Endothelial cell of umbilical vein (primary cell): Measurements from ENCODE around the gene GNAL. TPM values are rescaled to one million over a fixed set of nuclear protein-coding genes. Genes with fewer than 3 reads are reported as not detected.

ENCODE experiments used
- BruUV-seq: library from RNA; stranded (reverse); fragments of 400-500 nt; replicated peaks from 2 replicates; lab custom pipeline; 2021; lab: Mats Ljungman, UMichigan
- CTCF ChIA-PET: fragments of 300-600, 350-600 bp; sonication (Branson Sonifier 250); formaldehyde crosslinking; loops from one replicate; lab custom pipeline; 2021; ENCODE audit warnings: antibody characterized with exemption, inconsistent platforms; lab: Charles Lee
- POLR2A ChIA-PET: fragments of 300-600, 350-600 bp; sonication (Branson Sonifier 250); formaldehyde crosslinking; loops from one replicate; lab custom pipeline; 2021; ENCODE audit warnings: antibody characterized with exemption, inconsistent platforms; lab: Charles Lee
- DNase-seq: peaks from one replicate; pipeline ENCODE4 v3.0.0-alpha.2; 2011; ENCODE audit warnings: low read depth, low spot score
- FAIRE-seq: peaks from 2 replicates; lab custom pipeline; 2011; peaks lifted over from hg19 to GRCh38; lab: Jason Lieb, UNC
- H2AFZ ChIP-seq: 2 replicates; pipeline ENCODE4 v1.6.0; 2012; ENCODE audit warnings: low read depth, low read length, control low read depth, inconsistent platforms
- H3K27ac ChIP-seq: 2 replicates; pipeline ENCODE4 v1.5.1; 2011; ENCODE audit warnings: low read depth, mild to moderate bottlenecking, control low read depth, low read length, moderate library complexity; ENCODE audit not compliant: insufficient read depth
- H3K27me3 ChIP-seq, 2 experiments: 2 replicates each; pipeline versions ENCODE4 v1.6.0 to v1.6.1; 2011; ENCODE audit warnings: low read length in 2 of 2, mixed read lengths in 1 of 2; ENCODE audit not compliant: control insufficient read depth in 2 of 2, insufficient read depth in 2 of 2
- H3K36me3 ChIP-seq, 2 experiments: 2 replicates in 1 of 2; 3 replicates in 1 of 2; pipeline ENCODE4 v1.5.1; 2011; ENCODE audit warnings: low read length in 2 of 2, mild to moderate bottlenecking in 1 of 2, moderate library complexity in 1 of 2; ENCODE audit not compliant: control insufficient read depth in 2 of 2, insufficient read depth in 2 of 2; ENCODE audit errors: extremely low read depth in 1 of 2
- H3K4me1 ChIP-seq: 3 replicates; pipeline ENCODE4 v1.5.1; 2011; ENCODE audit warnings: mild to moderate bottlenecking, low read length; ENCODE audit not compliant: control insufficient read depth, insufficient read depth; ENCODE audit errors: extremely low read depth
- H3K4me2 ChIP-seq: 2 replicates; pipeline ENCODE4 v1.6.1; 2011; ENCODE audit warnings: low read length, control low read depth, mixed read lengths; ENCODE audit not compliant: insufficient read depth
- H3K4me3 ChIP-seq, 3 experiments: fragments of 200-600 bp in 1 of 3; sonication (generic), shearing (Covaris generic) in 1 of 3; replicated peaks in 1 of 3; 2 replicates each; pipeline ENCODE4 v1.5.1; 2011 to 2016; ENCODE audit warnings: control low read depth in 3 of 3, low read length in 3 of 3, mild to moderate bottlenecking in 2 of 3, inconsistent platforms in 1 of 3, low read depth in 1 of 3, moderate library complexity in 1 of 3; ENCODE audit not compliant: insufficient read depth in 1 of 3
- H3K79me2 ChIP-seq: 2 replicates; pipeline ENCODE4 v1.6.0; 2012; ENCODE audit warnings: low read length, inconsistent platforms; ENCODE audit not compliant: control insufficient read depth, insufficient read depth
- H3K9ac ChIP-seq: replicated peaks from 2 replicates; pipeline ENCODE3; 2011; ENCODE audit warnings: low read length, control low read depth; ENCODE audit not compliant: insufficient read depth; ENCODE audit errors: extremely low read depth
- H3K9me1 ChIP-seq: replicated peaks from 3 replicates; pipeline ENCODE4 v1.6.0; 2011; ENCODE audit warnings: mild to moderate bottlenecking, low read length; ENCODE audit not compliant: control insufficient read depth, insufficient read depth; ENCODE audit errors: extremely low read depth
- H3K9me3 ChIP-seq: replicated peaks from 2 replicates; pipeline ENCODE4 v1.5.1; 2012; ENCODE audit warnings: low read length, inconsistent platforms; ENCODE audit not compliant: control insufficient read depth, insufficient read depth
- H4K20me1 ChIP-seq: replicated peaks from 2 replicates; pipeline ENCODE3; 2011; ENCODE audit warnings: mild to moderate bottlenecking, low read length; ENCODE audit not compliant: control insufficient read depth, insufficient read depth; ENCODE audit errors: extremely low read depth
- CTCF ChIP-seq, 2 donors: IDR thresholded peaks; 1 replicate in 1 of 2; 2 replicates in 1 of 2; pipeline ENCODE4 v1.5.1; 2011; ENCODE audit warnings: low read length in 2 of 2, mild to moderate bottlenecking in 2 of 2, moderate library complexity in 2 of 2, control low read depth in 1 of 2, inconsistent platforms in 1 of 2, low read depth in 1 of 2; ENCODE audit not compliant: insufficient read depth in 1 of 2; ENCODE audit errors: extremely low read depth in 1 of 2
- EZH2 ChIP-seq: IDR thresholded peaks from 2 replicates; pipeline ENCODE4 v1.6.1; 2012; ENCODE audit warnings: borderline replicate concordance, low read depth, mild to moderate bottlenecking, moderate library complexity, low read length, inconsistent platforms; ENCODE audit not compliant: severe bottlenecking
- FOS ChIP-seq: IDR thresholded peaks from 2 replicates; pipeline ENCODE4 v1.6.1; 2011; ENCODE audit warnings: mild to moderate bottlenecking, low read length, moderate library complexity, borderline replicate concordance; ENCODE audit not compliant: insufficient read depth
- GATA2 ChIP-seq: IDR thresholded peaks from 2 replicates; pipeline ENCODE4 v1.7.0; 2011; ENCODE audit warnings: low read depth, mild to moderate bottlenecking, moderate library complexity, mixed read lengths, low read length; ENCODE audit not compliant: insufficient read length, insufficient read depth
- JUN ChIP-seq: IDR thresholded peaks from 2 replicates; pipeline ENCODE4 v1.6.1; 2011; ENCODE audit warnings: borderline replicate concordance, low read depth; ENCODE audit not compliant: insufficient read length, insufficient read depth
- MAX ChIP-seq: IDR thresholded peaks from 2 replicates; pipeline ENCODE4 v1.6.1; 2011; ENCODE audit not compliant: insufficient read depth, insufficient read length
- MYC ChIP-seq: IDR thresholded peaks from one replicate; pipeline ENCODE4 v1.6.1; 2011; ENCODE audit warnings: mild to moderate bottlenecking, low read depth, low read length
- POLR2A ChIP-seq: IDR thresholded peaks from 2 replicates; pipeline ENCODE4 v1.6.1; 2012; ENCODE audit warnings: low read depth, mild to moderate bottlenecking, control low read depth, low read length
- dilution Hi-C: fragments of 300-500 bp; cut with MboI; formaldehyde crosslinking; loops from one replicate; pipeline ENCODE4 v1.15.0; 2019; ENCODE audit warnings: low sequenced_read_pairs; ENCODE audit not compliant: extremely low pct_ligation_motif_present
- intact Hi-C: fragments of 100-400 bp; cut with micrococcal nuclease; formaldehyde crosslinking; loops from one replicate; pipeline ENCODE4 v1.10.0; 2022
- polyA plus RNA-seq, 4 experiments: library from polyadenylated mRNA; depleted of rRNA in 3 of 4; stranded (reverse) in 3 of 4; unstranded in 1 of 4; fragments of >200 nt; gene quantifications; 2 replicates each; pipeline versions ENCODE4 v1.2.1 to v1.2.3, GENCODE V29; 2011 to 2012; ENCODE audit warnings: missing spikeins in 1 of 4
- total RNA-seq: library from RNA; stranded (reverse); gene quantifications from 2 replicates; pipeline ENCODE4 v1.2.3, GENCODE V29; 2021

The GNAL gene
- total and polyA plus RNA-seq, 2 donors (not counting 3 experiments of a cell fraction or from before 2014, with no cell fraction given) = 0.07 to 0.73 TPM

GRCh38 chr18:11757084-11757590 lies 68.1 kb downstream of the GNAL start:
- FAIRE-seq = no peak
- no peaks in the 10 kb centered on the region for H3K79me2 ChIP-seq
- CTCF ChIA-PET = no interaction called here

More at GRCh38 chr18:11757084-11757590, 68.1 kb downstream of the GNAL start:
- intact Hi-C loops = no loop called here
- Histone ChIP-seq H3K27me3 (peaks cover 6 to 18% of the 10 kb centered on the region in 2 experiments), H4K20me1 (no peaks in the 10 kb centered on the region), H3K9me3 (no peaks in the 10 kb centered on the region), H2AFZ (no peak overlapping the region), H3K4me3 (no peak overlapping the region), H3K9ac (no peak overlapping the region), H3K9me1 (no peaks in the 10 kb centered on the region), H3K36me3 (no peaks in the 10 kb centered on the region), H3K4me1 (no peaks in the 10 kb centered on the region), H3K27ac (no peak overlapping the region), H3K4me2 (no peak overlapping the region)
- no TSS peak for BruUV-seq
- no peak for DNase-seq
- POLR2A ChIA-PET = no interaction called here
- dilution Hi-C loops = no loop called here
- TF ChIP-seq GATA2 (no peak), MYC (no peak), POLR2A (no peak), FOS (no peak), MAX (no peak), JUN (no peak), CTCF (IDR thresholded peaks at IDR 0.05; ENCODE audit: extremely low read depth in 1 of 2, insufficient read depth in 1 of 2, low read depth in 1 of 2, low read length in 2 of 2) (no peak), EZH2 (no peak)
